HG02759 (cell line): ENCODE results near the gene GAMT.

ENCODE experiments used
- ATAC-seq: cut with Tn5 transposase; IDR thresholded peaks from one replicate; pipeline ENCODE4 v1.9.1; 2021; ENCODE audit warnings: mild to moderate bottlenecking, moderate library complexity; ENCODE audit not compliant: unreplicated experiment

The GAMT gene

GRCh38 chr19:1350867-1351266, 50.5 kb downstream of the GAMT start:
- no peak for ATAC-seq

- ATAC-seq: no peak
These were observed 52.1 kb downstream of the GAMT start for GRCh38 chr19:1349211-1349610.
